Activated CD4-positive, CD25-positive, alpha-beta regulatory T cell treated with anti-CD3 and anti-CD28 coated beads, Interleukin-2, amount 50 U/mL, for 72 hours (primary cell): Measurements from ENCODE around the gene TBC1D23.
"Not testable (repeated sequence)": the region's sequence is repeated elsewhere in the genome, so short reads cannot be mapped to it uniquely, and the experiment has no call there.

Experiments used
- DNase-seq: peaks from one replicate; pipeline ENCODE4 v3.0.0; 2021

Gene TBC1D23

DNA sequence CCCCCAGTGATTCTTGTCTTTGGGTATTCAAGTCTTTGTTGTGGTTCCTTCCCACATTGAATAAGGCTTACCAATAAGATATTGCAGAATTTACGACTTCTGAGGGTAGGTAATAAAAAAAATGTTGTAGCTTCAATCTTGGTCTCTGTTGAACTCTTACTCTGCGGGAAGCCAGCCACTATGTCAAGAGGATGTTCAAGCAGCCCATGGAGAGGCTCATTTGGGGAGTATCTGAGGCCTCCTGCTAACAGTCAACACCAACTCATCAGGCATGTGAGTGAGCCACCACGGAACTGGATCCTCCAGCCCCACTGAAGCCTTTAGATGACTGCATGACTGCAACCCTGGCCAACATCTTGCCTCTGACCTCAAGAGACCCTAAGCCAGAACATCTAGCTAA is 3.2 kb upstream of the TBC1D23 start:
- DNase-seq, result no peak

- DNase-seq, result no peak
These were observed 609 bp upstream of the TBC1D23 start for GRCh38 chr3:100260081-100260684.

DNA sequence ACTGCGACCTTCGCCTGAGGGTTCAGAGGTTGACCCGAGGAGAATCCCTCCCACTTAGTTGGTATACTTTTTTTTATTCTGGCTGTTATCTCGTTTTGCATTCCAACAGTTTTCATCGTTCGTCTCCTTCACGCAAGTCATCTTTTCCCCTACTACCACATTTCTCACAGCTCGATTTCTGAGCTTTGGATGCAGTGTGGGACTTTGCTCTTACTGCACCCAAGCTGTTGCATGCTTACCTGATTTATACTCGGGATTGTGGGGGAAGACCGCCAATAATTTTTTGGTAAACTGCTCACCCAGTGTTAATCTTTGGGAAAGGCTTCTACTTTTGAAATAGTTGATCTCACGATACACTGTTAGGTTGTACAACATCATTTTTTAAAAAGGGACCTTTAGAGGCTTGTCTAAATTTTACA is 702 bp downstream of the TBC1D23 start:
- DNase-seq, result no peak

GRCh38 chr3:100262925-100263324 is 2.1 kb downstream of the TBC1D23 start:
- not testable (repeated sequence) for DNase-seq

DNA sequence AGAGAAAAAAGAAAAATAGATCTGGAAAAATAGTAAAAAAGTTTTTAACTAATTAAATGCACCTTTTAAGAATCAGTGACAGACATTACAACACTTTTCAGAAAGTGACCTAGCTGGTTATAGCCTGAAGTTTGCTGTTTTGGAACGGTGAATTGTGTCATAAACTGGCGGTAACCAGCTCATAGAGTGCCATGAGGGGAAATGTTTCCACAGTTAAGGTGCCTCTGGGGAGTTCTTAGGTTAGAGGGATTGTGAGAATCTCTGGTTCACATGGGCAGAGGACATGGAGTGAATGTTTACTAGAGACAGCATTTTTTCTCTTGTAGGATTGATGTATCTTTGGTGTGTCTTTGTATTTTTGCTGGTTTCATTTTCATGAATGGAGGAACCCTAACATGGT is 2.8 kb downstream of the TBC1D23 start:
- no peak for DNase-seq

- DNase-seq, result no peak
These were observed 3.5 kb downstream of the TBC1D23 start for GRCh38 chr3:100264242-100264641.

- no peak for DNase-seq
These were observed 4.2 kb downstream of the TBC1D23 start for GRCh38 chr3:100265016-100265415.

- DNase-seq, result no peak
These were observed 5.7 kb downstream of the TBC1D23 start for GRCh38 chr3:100266531-100266930.

DNA sequence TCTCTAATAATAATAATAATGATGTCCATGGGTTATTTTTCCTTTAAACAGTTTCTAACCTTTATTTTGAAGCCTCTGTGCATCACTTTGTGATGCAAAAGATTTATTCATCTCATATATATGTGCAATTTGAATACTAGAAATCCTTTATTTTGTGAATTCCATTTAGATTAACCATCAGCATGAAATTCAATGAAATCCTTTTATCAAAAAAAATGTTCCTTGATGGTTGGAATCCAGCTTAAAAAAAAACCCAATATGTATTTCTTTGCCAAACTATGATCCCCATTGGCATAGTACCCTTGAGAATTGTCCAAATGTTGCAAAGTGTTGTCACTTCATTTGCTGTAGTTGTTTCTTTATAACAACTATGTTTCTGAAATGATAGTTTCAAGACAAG is 7.4 kb downstream of the TBC1D23 start:
- DNase-seq, result no peak

DNA sequence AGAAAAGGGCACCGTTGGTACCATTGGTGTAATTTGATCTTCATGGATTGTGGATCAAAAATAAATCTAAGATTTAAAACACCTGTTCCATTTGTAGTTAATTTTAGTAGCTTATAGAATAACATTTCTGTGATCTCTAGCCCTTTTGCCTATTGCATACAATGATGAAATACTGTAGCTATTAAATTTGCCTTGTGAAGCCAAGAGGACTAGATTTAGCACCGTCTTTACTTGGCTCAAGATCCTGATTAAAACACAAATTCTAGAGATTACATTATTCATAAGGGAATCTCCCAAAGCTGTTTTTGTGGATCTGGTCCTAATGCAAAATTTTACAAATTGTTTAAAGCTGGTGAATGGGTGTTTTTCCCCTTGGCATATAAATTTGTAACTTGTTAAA is 8.2 kb downstream of the TBC1D23 start:
- DNase-seq, result no peak

GRCh38 chr3:100269410-100270214 is 8.8 kb downstream of the TBC1D23 start:
- DNase-seq, result no peak

DNA sequence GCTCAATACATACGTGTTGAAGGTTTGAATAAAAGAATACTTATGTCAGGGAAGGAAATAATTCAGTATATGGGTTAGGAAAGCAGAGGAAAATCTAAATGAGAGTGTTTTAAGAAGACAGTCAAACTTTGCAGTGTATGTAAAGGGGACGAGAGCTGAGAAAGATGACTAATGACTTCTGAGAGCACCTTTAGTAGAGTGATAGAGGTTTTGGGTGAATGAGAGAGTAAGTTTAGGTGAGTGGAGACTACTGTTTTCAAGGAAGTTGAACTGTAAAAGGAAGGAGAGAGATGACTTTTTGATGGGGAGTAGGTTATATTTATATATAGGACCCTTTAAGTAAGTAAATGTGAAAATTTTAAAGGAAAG is 9.4 kb downstream of the TBC1D23 start:
- no peak for DNase-seq

DNA sequence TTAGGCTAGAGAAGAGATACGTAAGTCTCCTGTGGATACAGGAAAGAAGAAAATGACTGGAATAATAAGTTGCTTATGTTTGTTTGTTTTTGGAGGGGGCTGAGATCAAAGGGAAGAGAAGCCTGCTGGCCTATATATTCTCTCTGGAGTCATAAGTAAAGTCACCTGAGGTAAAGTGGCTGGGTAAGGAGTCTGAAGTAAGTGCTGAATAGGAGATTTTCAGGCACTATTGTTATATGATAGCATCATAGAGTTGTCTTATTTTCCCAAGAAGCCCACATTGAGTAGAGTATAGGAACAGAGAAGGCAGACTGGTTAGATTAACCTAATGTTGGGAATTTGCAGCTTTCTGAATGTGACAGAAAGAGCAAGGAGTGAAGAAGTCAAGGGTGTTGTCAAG is 10.7 kb downstream of the TBC1D23 start:
- DNase-seq, result no peak

- DNase-seq, result not testable (repeated sequence)
These were observed 12.2 kb downstream of the TBC1D23 start for GRCh38 chr3:100272797-100273611.

DNA sequence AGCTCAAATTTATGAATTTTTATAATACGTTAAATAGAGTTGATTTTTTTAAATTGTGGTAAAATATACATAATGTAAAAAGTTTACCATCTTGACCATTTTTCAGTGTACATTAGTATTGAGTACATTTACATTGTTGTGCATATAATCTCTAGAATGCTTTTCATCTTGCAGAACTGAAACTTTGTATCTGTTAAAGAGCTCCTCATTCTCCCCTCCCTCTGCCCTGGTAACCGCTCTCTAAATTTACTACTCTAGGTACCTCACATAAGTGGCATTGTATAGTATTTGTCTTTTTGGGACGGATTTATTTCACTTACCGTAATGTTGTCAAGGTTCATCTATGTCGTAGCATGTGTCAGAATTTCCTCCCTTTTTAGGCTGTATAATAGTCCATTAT is 13.6 kb downstream of the TBC1D23 start:
- DNase-seq, result no peak

DNA sequence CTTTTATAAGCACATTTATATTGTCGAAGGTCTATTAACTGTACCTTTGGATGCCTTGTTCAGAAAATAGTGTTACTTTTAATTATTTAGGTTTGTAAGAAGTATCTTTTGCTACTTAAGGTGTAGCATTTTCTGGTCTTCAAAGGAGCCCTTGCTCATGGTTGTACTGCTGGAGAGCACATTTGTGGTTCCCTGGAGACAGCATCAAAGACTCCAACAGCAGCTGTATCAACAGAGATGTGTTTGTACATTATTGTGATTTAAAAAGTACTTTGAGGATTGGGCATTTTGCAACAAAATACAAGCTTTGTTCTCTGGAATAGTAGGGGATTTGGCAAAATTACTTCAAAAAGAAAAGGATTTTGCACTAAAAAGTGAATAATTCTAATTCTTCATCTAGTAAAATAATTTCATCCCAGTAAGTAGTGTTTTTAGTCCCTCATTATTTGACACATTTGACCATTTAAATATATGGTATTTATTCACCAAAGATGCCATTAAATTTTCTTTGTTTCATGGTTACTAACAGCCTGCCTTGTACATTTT is 16.5 kb downstream of the TBC1D23 start:
- DNase-seq, result no peak

DNA sequence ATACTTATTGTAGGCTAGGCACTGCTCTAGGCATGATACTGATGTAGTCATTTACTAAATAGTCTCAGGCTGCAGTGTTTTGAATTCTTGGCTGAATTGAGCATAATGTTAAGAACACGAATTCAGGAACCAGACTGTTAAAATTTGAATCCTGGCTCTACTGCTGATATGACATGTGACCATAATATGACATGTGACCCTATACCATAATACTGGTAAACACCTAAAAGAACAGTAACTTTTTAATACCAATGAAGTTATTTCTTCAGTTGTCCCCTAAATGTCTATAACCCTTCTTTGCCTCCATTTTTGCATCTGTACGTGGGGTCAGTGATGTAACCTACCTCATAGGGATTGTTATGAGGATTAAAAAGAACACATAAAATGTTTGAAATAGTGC is 18.1 kb downstream of the TBC1D23 start:
- no peak for DNase-seq

GRCh38 chr3:100288288-100288894 is 27.6 kb downstream of the TBC1D23 start:
- no peak for DNase-seq

GRCh38 chr3:100289339-100289738 is 28.5 kb downstream of the TBC1D23 start:
- DNase-seq, result no peak

GRCh38 chr3:100295089-100295488 is 34.3 kb downstream of the TBC1D23 start:
- no peak for DNase-seq

DNA sequence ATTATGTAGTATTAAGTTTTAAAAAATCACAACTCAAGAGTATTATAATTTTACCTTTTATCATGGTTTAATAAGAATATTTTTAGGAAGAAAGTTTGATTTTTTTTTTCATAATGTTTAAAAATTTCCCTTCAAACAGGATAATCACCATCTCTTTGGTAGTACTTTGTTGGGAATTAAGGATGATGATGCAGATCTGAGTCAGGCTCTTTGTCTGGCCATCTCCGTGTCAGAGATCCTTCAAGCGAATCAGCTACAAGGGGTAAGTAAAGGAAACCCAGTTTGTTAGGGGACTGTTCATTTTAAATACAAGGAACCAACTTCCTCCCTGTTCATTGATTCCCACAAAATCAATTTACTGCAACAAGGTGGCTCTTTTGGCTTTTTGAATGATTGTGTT is 37.0 kb downstream of the TBC1D23 start:
- DNase-seq, result no peak

DNA sequence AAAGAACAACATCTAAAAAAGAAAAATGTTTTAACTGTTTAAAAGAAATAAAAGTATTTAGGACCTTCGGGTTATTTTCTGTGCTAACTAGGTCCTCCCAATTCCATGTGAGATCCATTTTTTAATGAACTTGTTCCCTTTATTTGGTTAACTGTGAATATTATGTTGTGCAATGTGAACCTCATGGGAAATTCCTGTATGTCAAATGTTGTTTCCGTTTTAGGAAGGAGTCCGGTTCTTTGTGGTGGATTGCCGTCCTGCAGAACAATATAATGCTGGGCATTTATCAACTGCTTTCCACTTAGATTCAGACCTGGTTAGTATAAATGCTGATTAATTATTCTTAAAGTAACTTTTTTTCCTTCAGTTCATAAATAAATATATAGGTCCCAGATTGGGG is 38.2 kb downstream of the TBC1D23 start:
- no peak for DNase-seq

DNA sequence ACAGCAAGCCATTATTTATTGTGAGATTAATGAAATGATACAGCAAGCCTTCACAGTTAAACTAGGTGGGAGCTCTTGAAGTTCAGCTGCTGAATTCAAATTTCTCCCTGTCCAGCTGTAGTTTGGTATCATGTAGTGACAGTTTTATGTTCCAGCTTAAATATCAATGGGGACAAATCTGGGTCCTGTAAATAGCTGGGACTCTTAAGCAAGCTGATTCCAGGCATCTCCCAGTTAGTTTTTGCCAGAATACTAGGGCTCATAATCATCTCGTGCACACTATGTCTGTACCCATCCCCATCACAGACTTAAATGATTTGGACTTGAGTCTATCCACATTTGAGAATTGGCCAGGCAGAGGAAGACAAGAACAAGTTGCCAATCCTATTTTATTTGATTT is 45.9 kb downstream of the TBC1D23 start:
- DNase-seq, result no peak
